CD4-positive, alpha-beta T cell treated with Interleukin-17A for 4 hours (primary cell): ENCODE data around the gene GPR160.
"Not testable (repeated sequence)": the region's sequence is repeated elsewhere in the genome, so short reads cannot be mapped to it uniquely, and the experiment has no call there.

ENCODE experiments used
- DNase-seq: peaks from one replicate; pipeline ENCODE4 v3.0.0-alpha.2; 2020; ENCODE audit warnings: mixed read lengths

Gene GPR160

GRCh38 chr3:170037463-170038433, at the start of gene GPR160:
Gene GPR160, plus strand, starts transcription at chr3:170037995. Its CDS starts 45,978 bp downstream, at chr3:170083973.
- DNase-seq: peak; percentile 89

- DNase-seq: no peak
These were observed 47.4 kb upstream of the GPR160 start for GRCh38 chr3:169990431-169990830.

- DNase-seq: no peak
These were observed 45.6 kb upstream of the GPR160 start for GRCh38 chr3:169992156-169992555.

GRCh38 chr3:169992781-169993180, 45.0 kb upstream of the GPR160 start:
- no peak for DNase-seq

GRCh38 chr3:169993761-169994160, 44.0 kb upstream of the GPR160 start:
- DNase-seq: no peak

GRCh38 chr3:169996063-169996462, 41.7 kb upstream of the GPR160 start:
- no peak for DNase-seq

- no peak for DNase-seq
These were observed 39.1 kb upstream of the GPR160 start for GRCh38 chr3:169998668-169999131.

- no peak for DNase-seq
These were observed 38.4 kb upstream of the GPR160 start for GRCh38 chr3:169999433-169999832.

- no peak for DNase-seq
These were observed 37.7 kb upstream of the GPR160 start for GRCh38 chr3:170000051-170000450.

GRCh38 chr3:170002231-170002630, 35.6 kb upstream of the GPR160 start:
- DNase-seq: no peak

- no peak for DNase-seq
These were observed 34.9 kb upstream of the GPR160 start for GRCh38 chr3:170002879-170003278.

GRCh38 chr3:170003881-170004356, 33.9 kb upstream of the GPR160 start:
- no peak for DNase-seq

- peak; percentile 57 for DNase-seq
These were observed 30.6 kb upstream of the GPR160 start for GRCh38 chr3:170007031-170007663.

- no peak for DNase-seq
These were observed 27.3 kb upstream of the GPR160 start for GRCh38 chr3:170010498-170010897.

GRCh38 chr3:170012683-170013400, 25.0 kb upstream of the GPR160 start:
- no peak for DNase-seq

GRCh38 chr3:170016057-170016456, 21.7 kb upstream of the GPR160 start:
- DNase-seq: no peak

GRCh38 chr3:170019306-170019705, 18.5 kb upstream of the GPR160 start:
- not testable (repeated sequence) for DNase-seq

GRCh38 chr3:170021083-170021482, 16.7 kb upstream of the GPR160 start:
- no peak for DNase-seq

- DNase-seq: no peak
These were observed 15.5 kb upstream of the GPR160 start for GRCh38 chr3:170022336-170022735.

- DNase-seq: no peak
These were observed 14.6 kb upstream of the GPR160 start for GRCh38 chr3:170023165-170023564.

- DNase-seq: no peak
These were observed 13.2 kb upstream of the GPR160 start for GRCh38 chr3:170024581-170024980.

- DNase-seq: no peak
These were observed 10.3 kb upstream of the GPR160 start for GRCh38 chr3:170027233-170028102.
